Measurements from ENCODE around the gene LACC1.

DNA sequence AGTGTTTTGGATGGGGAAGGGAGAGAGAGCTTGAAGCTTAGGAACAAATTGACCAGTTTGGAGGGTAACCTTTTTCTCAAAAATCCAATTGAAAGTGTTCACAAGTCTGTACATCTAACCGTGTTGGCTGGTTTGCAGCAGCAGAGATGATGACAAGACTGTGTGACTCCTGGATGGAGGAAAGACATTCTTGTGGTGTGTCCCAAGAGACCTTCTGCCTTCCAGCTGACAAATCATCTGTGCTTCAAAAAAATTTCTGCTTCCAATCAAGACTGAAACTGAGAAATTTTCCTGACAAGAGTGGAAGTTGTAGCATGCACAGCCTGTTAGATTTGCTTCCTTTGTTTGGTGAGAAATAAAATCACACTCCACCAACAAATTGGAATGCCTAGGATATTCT, 56.2 kb downstream of the LACC1 start:
- TF ChIP-seq, protein P1, sequence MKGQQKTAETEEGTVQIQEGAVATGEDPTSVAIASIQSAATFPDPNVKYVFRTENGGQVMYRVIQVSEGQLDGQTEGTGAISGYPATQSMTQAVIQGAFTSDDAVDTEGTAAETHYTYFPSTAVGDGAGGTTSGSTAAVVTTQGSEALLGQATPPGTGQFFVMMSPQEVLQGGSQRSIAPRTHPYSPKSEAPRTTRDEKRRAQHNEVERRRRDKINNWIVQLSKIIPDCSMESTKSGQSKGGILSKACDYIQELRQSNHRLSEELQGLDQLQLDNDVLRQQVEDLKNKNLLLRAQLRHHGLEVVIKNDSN (IDR thresholded peaks at IDR 0.05; ENCODE audit: borderline replicate concordance, extremely low read length, insufficient read depth, low read depth, low read length), result no peak
- no peak for TF ChIP-seq RCOR1 (conservative IDR thresholded peaks at IDR 0.05; ENCODE audit: low read depth, low read length)
- TF ChIP-seq ZNF217 (IDR thresholded peaks at IDR 0.05), result no peak
- TF ChIP-seq, protein P2, sequence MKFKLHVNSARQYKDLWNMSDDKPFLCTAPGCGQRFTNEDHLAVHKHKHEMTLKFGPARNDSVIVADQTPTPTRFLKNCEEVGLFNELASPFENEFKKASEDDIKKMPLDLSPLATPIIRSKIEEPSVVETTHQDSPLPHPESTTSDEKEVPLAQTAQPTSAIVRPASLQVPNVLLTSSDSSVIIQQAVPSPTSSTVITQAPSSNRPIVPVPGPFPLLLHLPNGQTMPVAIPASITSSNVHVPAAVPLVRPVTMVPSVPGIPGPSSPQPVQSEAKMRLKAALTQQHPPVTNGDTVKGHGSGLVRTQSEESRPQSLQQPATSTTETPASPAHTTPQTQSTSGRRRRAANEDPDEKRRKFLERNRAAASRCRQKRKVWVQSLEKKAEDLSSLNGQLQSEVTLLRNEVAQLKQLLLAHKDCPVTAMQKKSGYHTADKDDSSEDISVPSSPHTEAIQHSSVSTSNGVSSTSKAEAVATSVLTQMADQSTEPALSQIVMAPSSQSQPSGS (IDR thresholded peaks at IDR 0.05; ENCODE audit: low read length), result no peak

Measured in GM12878 (cell line).